ENCODE measurements around the gene ASAP3.

The ASAP3 gene

DNA sequence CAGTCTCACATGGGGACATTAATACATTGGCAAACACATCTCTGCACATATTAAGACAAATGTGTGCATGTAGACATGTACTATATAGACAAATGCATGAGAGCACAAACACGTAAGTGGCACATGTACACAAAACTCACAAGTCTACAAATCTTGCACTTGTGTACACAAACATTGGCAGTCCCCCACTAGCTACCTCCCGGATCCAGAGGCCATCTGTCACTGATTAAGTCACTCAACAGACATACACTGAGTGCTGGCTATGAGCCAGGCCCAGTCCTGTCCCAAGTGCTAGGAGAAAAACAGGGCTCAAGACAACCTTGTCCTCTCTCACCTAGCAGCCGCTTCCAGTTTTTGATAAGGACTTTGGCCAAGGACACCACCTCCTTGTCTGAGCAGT lies 66.4 kb downstream of the ASAP3 start:
- TF ChIP-seq TCF4 (CRISPR knock-in tag; IDR thresholded peaks at IDR 0.05; ENCODE audit: borderline replicate concordance) (peak; percentile 67; the same call in 1 of the 2 replicates), ESRRG (CRISPR knock-in tag; IDR thresholded peaks at IDR 0.05) (no peak)
- peak; percentile 72 for ATAC-seq

GRCh38 chr1:23416964-23417363 lies 67.0 kb downstream of the ASAP3 start:
- TF ChIP-seq ZNF8 (CRISPR knock-in tag; IDR thresholded peaks at IDR 0.05): no peak
- TF ChIP-seq, protein P1, sequence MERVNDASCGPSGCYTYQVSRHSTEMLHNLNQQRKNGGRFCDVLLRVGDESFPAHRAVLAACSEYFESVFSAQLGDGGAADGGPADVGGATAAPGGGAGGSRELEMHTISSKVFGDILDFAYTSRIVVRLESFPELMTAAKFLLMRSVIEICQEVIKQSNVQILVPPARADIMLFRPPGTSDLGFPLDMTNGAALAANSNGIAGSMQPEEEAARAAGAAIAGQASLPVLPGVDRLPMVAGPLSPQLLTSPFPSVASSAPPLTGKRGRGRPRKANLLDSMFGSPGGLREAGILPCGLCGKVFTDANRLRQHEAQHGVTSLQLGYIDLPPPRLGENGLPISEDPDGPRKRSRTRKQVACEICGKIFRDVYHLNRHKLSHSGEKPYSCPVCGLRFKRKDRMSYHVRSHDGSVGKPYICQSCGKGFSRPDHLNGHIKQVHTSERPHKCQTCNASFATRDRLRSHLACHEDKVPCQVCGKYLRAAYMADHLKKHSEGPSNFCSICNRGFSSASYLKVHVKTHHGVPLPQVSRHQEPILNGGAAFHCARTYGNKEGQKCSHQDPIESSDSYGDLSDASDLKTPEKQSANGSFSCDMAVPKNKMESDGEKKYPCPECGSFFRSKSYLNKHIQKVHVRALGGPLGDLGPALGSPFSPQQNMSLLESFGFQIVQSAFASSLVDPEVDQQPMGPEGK (CRISPR knock-in tag; IDR thresholded peaks at IDR 0.05; ENCODE audit: borderline replicate concordance): no peak
- no peak for TF ChIP-seq ZNF565 (CRISPR knock-in tag; conservative IDR thresholded peaks at IDR 0.05; ENCODE audit: low read depth)
- no peak for TF ChIP-seq PPARA (CRISPR knock-in tag; IDR thresholded peaks at IDR 0.05; ENCODE audit: borderline replicate concordance)
- no peak for TF ChIP-seq ZFP3 (CRISPR knock-in tag; IDR thresholded peaks at IDR 0.05)
- no peak for TF ChIP-seq ARNTL (CRISPR knock-in tag; IDR thresholded peaks at IDR 0.05; ENCODE audit: borderline replicate concordance, low read depth)
- TF ChIP-seq CREB5 (CRISPR knock-in tag; IDR thresholded peaks at IDR 0.05; ENCODE audit: low read depth): no peak
- TF ChIP-seq RARB (CRISPR knock-in tag; IDR thresholded peaks at IDR 0.05): no peak
- TF ChIP-seq, protein P2, sequence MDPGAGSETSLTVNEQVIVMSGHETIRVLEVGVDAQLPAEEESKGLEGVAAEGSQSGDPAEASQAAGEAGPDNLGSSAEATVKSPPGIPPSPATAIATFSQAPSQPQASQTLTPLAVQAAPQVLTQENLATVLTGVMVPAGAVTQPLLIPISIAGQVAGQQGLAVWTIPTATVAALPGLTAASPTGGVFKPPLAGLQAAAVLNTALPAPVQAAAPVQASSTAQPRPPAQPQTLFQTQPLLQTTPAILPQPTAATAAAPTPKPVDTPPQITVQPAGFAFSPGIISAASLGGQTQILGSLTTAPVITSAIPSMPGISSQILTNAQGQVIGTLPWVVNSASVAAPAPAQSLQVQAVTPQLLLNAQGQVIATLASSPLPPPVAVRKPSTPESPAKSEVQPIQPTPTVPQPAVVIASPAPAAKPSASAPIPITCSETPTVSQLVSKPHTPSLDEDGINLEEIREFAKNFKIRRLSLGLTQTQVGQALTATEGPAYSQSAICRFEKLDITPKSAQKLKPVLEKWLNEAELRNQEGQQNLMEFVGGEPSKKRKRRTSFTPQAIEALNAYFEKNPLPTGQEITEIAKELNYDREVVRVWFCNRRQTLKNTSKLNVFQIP (CRISPR knock-in tag; IDR thresholded peaks at IDR 0.05; ENCODE audit: borderline replicate concordance, low read depth): no peak
- no peak for TF ChIP-seq TSHZ2 (CRISPR knock-in tag; IDR thresholded peaks at IDR 0.05)
- no peak for TF ChIP-seq OSR1 (CRISPR knock-in tag; IDR thresholded peaks at IDR 0.05)
- TF ChIP-seq ZC3H10 (CRISPR knock-in tag; IDR thresholded peaks at IDR 0.05): no peak
- TF ChIP-seq, protein P3, sequence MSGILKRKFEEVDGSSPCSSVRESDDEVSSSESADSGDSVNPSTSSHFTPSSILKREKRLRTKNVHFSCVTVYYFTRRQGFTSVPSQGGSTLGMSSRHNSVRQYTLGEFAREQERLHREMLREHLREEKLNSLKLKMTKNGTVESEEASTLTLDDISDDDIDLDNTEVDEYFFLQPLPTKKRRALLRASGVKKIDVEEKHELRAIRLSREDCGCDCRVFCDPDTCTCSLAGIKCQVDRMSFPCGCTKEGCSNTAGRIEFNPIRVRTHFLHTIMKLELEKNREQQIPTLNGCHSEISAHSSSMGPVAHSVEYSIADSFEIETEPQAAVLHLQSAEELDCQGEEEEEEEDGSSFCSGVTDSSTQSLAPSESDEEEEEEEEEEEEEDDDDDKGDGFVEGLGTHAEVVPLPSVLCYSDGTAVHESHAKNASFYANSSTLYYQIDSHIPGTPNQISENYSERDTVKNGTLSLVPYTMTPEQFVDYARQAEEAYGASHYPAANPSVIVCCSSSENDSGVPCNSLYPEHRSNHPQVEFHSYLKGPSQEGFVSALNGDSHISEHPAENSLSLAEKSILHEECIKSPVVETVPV (CRISPR knock-in tag; IDR thresholded peaks at IDR 0.05): no peak
- no peak for TF ChIP-seq ISL1 (CRISPR knock-in tag; IDR thresholded peaks at IDR 0.05)
- TF ChIP-seq ZFP30 (CRISPR knock-in tag; IDR thresholded peaks at IDR 0.05): no peak
- no peak for ATAC-seq

GRCh38 chr1:23408797-23409290 lies 75.1 kb downstream of the ASAP3 start:
- no peak for ATAC-seq
- TF ChIP-seq CREB5 (CRISPR knock-in tag; IDR thresholded peaks at IDR 0.05; ENCODE audit: low read depth) (no peak), CSDC2 (CRISPR knock-in tag; IDR thresholded peaks at IDR 0.05) (no peak), TOX (CRISPR knock-in tag; IDR thresholded peaks at IDR 0.05; ENCODE audit: borderline replicate concordance) (no peak), ZFP30 (CRISPR knock-in tag; IDR thresholded peaks at IDR 0.05) (no peak), ZNF70 (CRISPR knock-in tag; IDR thresholded peaks at IDR 0.05) (no peak), ESRRG (CRISPR knock-in tag; IDR thresholded peaks at IDR 0.05) (no peak), RARB (CRISPR knock-in tag; IDR thresholded peaks at IDR 0.05) (no peak), ZNF565 (CRISPR knock-in tag; conservative IDR thresholded peaks at IDR 0.05; ENCODE audit: low read depth) (no peak), GLIS3 (CRISPR knock-in tag; IDR thresholded peaks at IDR 0.05) (no peak), SNAI2 (CRISPR knock-in tag; IDR thresholded peaks at IDR 0.05) (no peak)
- TF ChIP-seq, protein P3 (CRISPR knock-in tag; IDR thresholded peaks at IDR 0.05): no peak
- TF ChIP-seq, protein P2 (CRISPR knock-in tag; IDR thresholded peaks at IDR 0.05; ENCODE audit: borderline replicate concordance, low read depth): no peak
